Left ventricle myocardium inferior (tissue), 1 donor: Measurements from ENCODE around the gene GRIN2C. TPM values are rescaled to one million over a fixed set of nuclear protein-coding genes. Genes with fewer than 3 reads are reported as not detected.
"Not testable (repeated sequence)": the region's sequence is repeated elsewhere in the genome, so short reads cannot be mapped to it uniquely, and the experiment has no call there.

Experiments
- DNase-seq: peaks from one replicate; pipeline ENCODE4 v3.0.0-alpha.2; 2020
- H3K27ac ChIP-seq: fragments of 200-600 bp; replicated peaks from 2 replicates; pipeline ENCODE4 v1.8.0; 2021
- H3K27me3 ChIP-seq: fragments of 200-600 bp; 2 replicates; pipeline ENCODE4 v1.8.0; 2021; ENCODE audit warnings: low read depth
- H3K36me3 ChIP-seq: fragments of 200-600 bp; 2 replicates; pipeline ENCODE4 v1.8.0; 2021
- H3K4me1 ChIP-seq: fragments of 200-600 bp; 2 replicates; pipeline ENCODE4 v1.8.0; 2021
- H3K4me3 ChIP-seq: fragments of 200-600 bp; 2 replicates; pipeline ENCODE4 v1.8.0; 2021; ENCODE audit warnings: mild to moderate bottlenecking, moderate library complexity
- H3K9me3 ChIP-seq: fragments of 200-600 bp; replicated peaks from 2 replicates; pipeline ENCODE4 v1.8.0; 2021
- CTCF ChIP-seq: fragments of 200-600 bp; IDR thresholded peaks from 2 replicates; pipeline ENCODE4 v1.8.0; 2021; ENCODE audit warnings: antibody characterized with exemption, mild to moderate bottlenecking, borderline replicate concordance
- intact Hi-C: fragments of 100-400 bp; cut with micrococcal nuclease; formaldehyde crosslinking; loops from one replicate; pipeline ENCODE4 v1.11.0; 2022
- long read RNA-seq: library from polyadenylated mRNA; unstranded; transcript quantifications from one replicate; pipeline ENCODE4 v2.0.0, GENCODE V29; 2021
- total RNA-seq: library from RNA; stranded (reverse); fragmentation: NEBNext Ultra II Directional; extraction: Animal tissue kit (Norgen Biotek cat#: 25700); gene quantifications from one replicate; pipeline ENCODE4 v1.2.1, GENCODE V29; 2021
- donor health status: DM: no; HTN: yes; CAD: no; lungs with severe emphysema.

Gene GRIN2C
- total RNA-seq: 0.52 TPM
- long read RNA-seq, partial matches to known transcripts: 0 of 1 reads
- long read RNA-seq, other reads (novel, unspliced or antisense): 1 of 1 reads

GRCh38 chr17:74859459-74860228 is at the start of gene GRIN2C:
TSS of gene GRIN2C (minus strand) at chr17:74859885. CDS start at chr17:74855092, 4,793 bp downstream.
- intact Hi-C loops: loop anchor here (5.0 kb wide), 1 partner anchor 62 kb away; no protein-coding TSS in a partner anchor
- no peak for DNase-seq
- Histone ChIP-seq H3K27ac (no peak within 1 kb of the TSS), H3K4me3 (peak within 1 kb of the TSS; percentile 60), H3K9me3 (no peaks in the 10 kb centered on the region), H3K36me3 (no peaks in the 10 kb centered on the region), H3K27me3 (peaks cover 71% of the 10 kb centered on the region), H3K4me1 (peaks cover 35% of the 10 kb centered on the region)
- TF ChIP-seq CTCF: peak; percentile 62

GRCh38 chr17:74909097-74909496 is 49.4 kb upstream of the GRIN2C start:
- Histone ChIP-seq H3K9me3 (peaks cover 13% of the 10 kb centered on the region), H3K27me3 (peaks cover 39% of the 10 kb centered on the region)
- H3K4me3 ChIP-seq, H3K36me3 ChIP-seq, H3K4me1 ChIP-seq, DNase-seq, intact Hi-C loops, H3K27ac ChIP-seq: not testable (repeated sequence)

- Histone ChIP-seq H3K27ac (no peak overlapping the region), H3K4me1 (no peaks in the 10 kb centered on the region), H3K9me3 (peaks cover 13% of the 10 kb centered on the region), H3K36me3 (no peaks in the 10 kb centered on the region), H3K4me3 (no peak overlapping the region), H3K27me3 (peaks cover 57% of the 10 kb centered on the region)
- intact Hi-C loops: no loop called here
- TF ChIP-seq CTCF: no peak
- no peak for DNase-seq
Measured at GRCh38 chr17:74907012-74907411, 47.3 kb upstream of the GRIN2C start.

- intact Hi-C loops, H3K4me3 ChIP-seq, H3K36me3 ChIP-seq, DNase-seq, H3K4me1 ChIP-seq, H3K27ac ChIP-seq: not testable (repeated sequence)
- H3K27me3 ChIP-seq: peaks cover 57% of the 10 kb centered on the region
- H3K9me3 ChIP-seq: peaks cover 13% of the 10 kb centered on the region
Measured at GRCh38 chr17:74906214-74906793, 46.6 kb upstream of the GRIN2C start.

GRCh38 chr17:74904687-74905409 is 45.2 kb upstream of the GRIN2C start:
- Histone ChIP-seq H3K4me3 (no peak overlapping the region), H3K9me3 (peaks cover 13% of the 10 kb centered on the region), H3K27me3 (peaks cover 57% of the 10 kb centered on the region), H3K36me3 (no peaks in the 10 kb centered on the region), H3K27ac (no peak overlapping the region), H3K4me1 (no peaks in the 10 kb centered on the region)
- no peak for DNase-seq
- intact Hi-C loops: no loop called here
- no peak for TF ChIP-seq CTCF

- Histone ChIP-seq H3K27ac (no peak overlapping the region), H3K27me3 (peaks cover 51% of the 10 kb centered on the region), H3K4me1 (no peaks in the 10 kb centered on the region), H3K36me3 (no peaks in the 10 kb centered on the region), H3K9me3 (peaks cover 3% of the 10 kb centered on the region), H3K4me3 (no peak overlapping the region)
- DNase-seq: no peak
- intact Hi-C loops: no loop called here
- TF ChIP-seq CTCF: no peak
Measured at GRCh38 chr17:74903671-74904070, 44.0 kb upstream of the GRIN2C start.
